ENCODE data around the gene CFAP97D1.

The CFAP97D1 gene

DNA sequence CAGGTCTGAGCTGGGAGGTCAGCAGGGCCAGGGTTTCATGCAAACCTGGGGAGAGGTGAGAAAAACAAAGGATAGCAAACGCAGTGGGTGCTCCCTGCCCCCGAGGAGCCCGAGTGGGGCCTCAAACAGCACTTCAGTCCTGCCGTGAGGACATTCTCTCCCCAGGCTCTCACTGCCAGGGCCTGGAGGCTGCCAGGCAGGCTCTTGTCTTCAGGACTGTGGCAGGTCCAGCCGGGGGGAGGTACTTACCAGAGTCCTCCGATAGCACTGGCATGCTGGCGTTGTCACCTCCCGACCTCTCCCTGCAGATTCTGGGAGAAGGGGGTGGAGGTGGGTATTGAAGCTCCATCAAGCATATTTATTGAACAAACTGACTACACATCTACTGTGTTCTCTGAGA is 51.4 kb downstream of the CFAP97D1 start:
- no peaks in the 10 kb centered on the region for H3F3A ChIP-seq (ENCODE audit: insufficient read depth)
- no peaks in the 10 kb centered on the region for H3K9me3 ChIP-seq (ENCODE audit: insufficient read depth, low read length)
- no peaks in the 10 kb centered on the region for H4K20me1 ChIP-seq (ENCODE audit: low read depth, low read length)
- no peaks in the 10 kb centered on the region for H3K9me2 ChIP-seq (replicated peaks; ENCODE audit: insufficient read depth, low read length)
- no peak for TF ChIP-seq EZH2phosphoT487 (conservative IDR thresholded peaks at IDR 0.05; ENCODE audit: low read length)
- TF ChIP-seq, protein P1, sequence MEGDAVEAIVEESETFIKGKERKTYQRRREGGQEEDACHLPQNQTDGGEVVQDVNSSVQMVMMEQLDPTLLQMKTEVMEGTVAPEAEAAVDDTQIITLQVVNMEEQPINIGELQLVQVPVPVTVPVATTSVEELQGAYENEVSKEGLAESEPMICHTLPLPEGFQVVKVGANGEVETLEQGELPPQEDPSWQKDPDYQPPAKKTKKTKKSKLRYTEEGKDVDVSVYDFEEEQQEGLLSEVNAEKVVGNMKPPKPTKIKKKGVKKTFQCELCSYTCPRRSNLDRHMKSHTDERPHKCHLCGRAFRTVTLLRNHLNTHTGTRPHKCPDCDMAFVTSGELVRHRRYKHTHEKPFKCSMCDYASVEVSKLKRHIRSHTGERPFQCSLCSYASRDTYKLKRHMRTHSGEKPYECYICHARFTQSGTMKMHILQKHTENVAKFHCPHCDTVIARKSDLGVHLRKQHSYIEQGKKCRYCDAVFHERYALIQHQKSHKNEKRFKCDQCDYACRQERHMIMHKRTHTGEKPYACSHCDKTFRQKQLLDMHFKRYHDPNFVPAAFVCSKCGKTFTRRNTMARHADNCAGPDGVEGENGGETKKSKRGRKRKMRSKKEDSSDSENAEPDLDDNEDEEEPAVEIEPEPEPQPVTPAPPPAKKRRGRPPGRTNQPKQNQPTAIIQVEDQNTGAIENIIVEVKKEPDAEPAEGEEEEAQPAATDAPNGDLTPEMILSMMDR (IDR thresholded peaks at IDR 0.05; ENCODE audit: insufficient read depth, low read length, poor library complexity, severe bottlenecking) = no peak
- H3K9ac ChIP-seq (ENCODE audit: low read length) = no peak overlapping the region
- H3K27ac ChIP-seq (ENCODE audit: low read depth, low read length) = no peak overlapping the region
- H3K4me2 ChIP-seq (ENCODE audit: low read depth, low read length, poor library complexity, severe bottlenecking) = no peak overlapping the region
- no peak overlapping the region for H3K4me3 ChIP-seq (ENCODE audit: insufficient read depth, low read length, poor library complexity, severe bottlenecking)
- no peaks in the 10 kb centered on the region for H3K27me3 ChIP-seq (ENCODE audit: low read length)
- no peaks in the 10 kb centered on the region for H3K79me2 ChIP-seq (ENCODE audit: insufficient read depth, low read length)
- H2AFZ ChIP-seq (ENCODE audit: low read depth, low read length, severe bottlenecking) = no peak overlapping the region
- H3K36me3 ChIP-seq (ENCODE audit: low read length) = no peaks in the 10 kb centered on the region

DNA sequence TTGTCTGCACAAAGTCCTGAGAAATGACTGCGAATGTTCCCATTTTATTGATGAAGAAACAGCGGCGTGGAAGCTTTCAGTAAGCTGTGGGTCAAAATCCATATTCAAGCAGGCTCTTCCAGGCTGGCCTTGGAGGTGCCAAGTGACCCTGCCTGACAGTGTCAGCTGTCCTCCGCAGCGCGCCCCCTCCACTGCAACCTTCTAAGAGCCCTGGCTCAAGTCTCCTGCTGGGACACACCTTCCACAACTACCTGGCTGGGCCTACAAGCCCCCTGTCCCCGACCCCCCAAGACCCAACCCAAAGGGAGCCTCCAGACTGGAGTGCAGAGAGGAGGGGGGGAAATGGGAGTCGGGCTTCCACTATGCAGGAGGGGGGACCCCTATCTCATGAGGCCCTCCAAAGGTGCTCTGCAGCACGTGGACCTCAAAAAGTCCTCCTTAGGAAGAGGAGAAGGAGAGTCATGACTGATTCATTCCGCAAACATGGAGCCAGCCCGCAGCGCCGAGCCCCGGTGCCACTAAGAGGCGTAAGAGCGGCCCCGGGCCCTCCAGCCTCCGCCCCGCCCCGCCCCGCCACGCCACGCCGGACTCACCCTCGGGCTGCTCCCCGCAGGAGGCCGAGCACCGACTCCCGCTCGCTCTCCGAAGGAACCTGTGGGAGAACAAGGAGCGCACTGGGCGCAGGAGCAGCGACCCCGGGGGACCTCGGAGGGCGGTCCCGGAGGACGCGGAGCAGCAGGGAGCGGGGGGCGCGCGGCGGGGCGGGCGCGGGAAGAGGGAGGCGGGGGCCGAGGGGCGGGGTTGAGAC is 52.1 kb downstream of the CFAP97D1 start:
- Histone ChIP-seq H3K27ac (ENCODE audit: low read depth, low read length) (no peak overlapping the region), H3K9ac (ENCODE audit: low read length) (no peak overlapping the region), H4K20me1 (ENCODE audit: low read depth, low read length) (no peaks in the 10 kb centered on the region), H3K9me2 (replicated peaks; ENCODE audit: insufficient read depth, low read length) (no peaks in the 10 kb centered on the region), H3K36me3 (ENCODE audit: low read length) (no peaks in the 10 kb centered on the region), H3K9me3 (ENCODE audit: insufficient read depth, low read length) (no peaks in the 10 kb centered on the region), H2AFZ (ENCODE audit: low read depth, low read length, severe bottlenecking) (no peak overlapping the region), H3K4me3 (ENCODE audit: insufficient read depth, low read length, poor library complexity, severe bottlenecking) (no peak overlapping the region), H3K27me3 (ENCODE audit: low read length) (no peaks in the 10 kb centered on the region), H3K79me2 (ENCODE audit: insufficient read depth, low read length) (no peaks in the 10 kb centered on the region), H3K4me2 (ENCODE audit: low read depth, low read length, poor library complexity, severe bottlenecking) (no peak overlapping the region), H3F3A (ENCODE audit: insufficient read depth) (no peaks in the 10 kb centered on the region)
- TF ChIP-seq EZH2phosphoT487 (conservative IDR thresholded peaks at IDR 0.05; ENCODE audit: low read length) = no peak
- TF ChIP-seq, protein P1 (IDR thresholded peaks at IDR 0.05; ENCODE audit: insufficient read depth, low read length, poor library complexity, severe bottlenecking) = no peak

DNA sequence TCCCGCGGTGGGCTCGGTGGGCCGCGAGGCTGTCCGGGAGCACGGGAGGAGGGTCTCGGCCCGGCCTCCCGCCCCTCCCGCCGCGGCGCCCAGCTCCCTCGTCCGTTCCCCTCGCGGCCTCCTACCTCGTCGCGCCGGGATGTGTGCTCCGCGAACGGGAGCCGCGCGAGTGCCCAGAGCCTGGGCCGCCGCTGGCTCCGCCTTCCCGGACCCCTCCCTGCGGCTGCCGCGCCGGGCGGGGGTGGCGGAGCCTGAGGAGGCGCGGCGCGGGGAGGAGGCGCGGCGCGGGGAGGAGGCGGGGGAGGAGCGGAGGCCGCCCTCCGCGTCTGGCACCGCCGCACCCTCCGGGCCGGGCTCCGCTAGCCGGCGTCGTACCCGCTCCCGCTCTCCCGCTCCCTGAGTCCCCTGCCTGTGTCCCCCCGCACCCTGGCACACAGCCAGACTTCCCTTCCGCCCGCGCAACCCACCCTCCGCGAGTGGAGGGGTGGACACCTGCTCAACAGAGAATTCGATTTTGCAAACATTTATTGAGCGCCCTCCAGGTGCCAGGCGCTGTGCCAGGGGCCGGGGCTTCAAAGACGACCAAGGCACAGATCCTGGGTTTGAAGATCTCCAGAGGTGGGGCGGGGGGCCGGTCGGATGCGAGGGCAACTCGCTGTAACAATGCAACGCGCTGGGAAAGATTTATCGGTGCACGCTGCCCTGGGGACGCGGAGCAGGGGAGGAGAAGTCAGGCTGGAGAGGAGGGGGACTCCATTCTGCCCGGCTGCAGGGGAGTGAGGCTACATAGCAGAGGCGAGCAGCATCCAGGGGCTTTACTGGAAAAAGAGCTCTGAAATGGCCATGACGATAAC is 53.0 kb downstream of the CFAP97D1 start, which contains the start of gene MPP3:
TSS of gene MPP3 (minus strand) at position 171 of the 854 bp plus-strand sequence. CDS start 1,240 bp downstream, outside the sequence.
- Histone ChIP-seq H3K79me2 (ENCODE audit: insufficient read depth, low read length) (no peaks in the 10 kb centered on the region), H3K27ac (ENCODE audit: low read depth, low read length) (no peak within 1 kb of the TSS), H4K20me1 (ENCODE audit: low read depth, low read length) (no peaks in the 10 kb centered on the region), H3K4me3 (ENCODE audit: insufficient read depth, low read length, poor library complexity, severe bottlenecking) (no peak within 1 kb of the TSS), H3F3A (ENCODE audit: insufficient read depth) (no peaks in the 10 kb centered on the region), H3K9ac (ENCODE audit: low read length) (no peak within 1 kb of the TSS), H3K9me3 (ENCODE audit: insufficient read depth, low read length) (no peaks in the 10 kb centered on the region), H2AFZ (ENCODE audit: low read depth, low read length, severe bottlenecking) (no peak within 1 kb of the TSS), H3K9me2 (replicated peaks; ENCODE audit: insufficient read depth, low read length) (no peaks in the 10 kb centered on the region), H3K36me3 (ENCODE audit: low read length) (no peaks in the 10 kb centered on the region), H3K27me3 (ENCODE audit: low read length) (no peaks in the 10 kb centered on the region), H3K4me2 (ENCODE audit: low read depth, low read length, poor library complexity, severe bottlenecking) (no peak within 1 kb of the TSS)
- TF ChIP-seq, protein P1 (IDR thresholded peaks at IDR 0.05; ENCODE audit: insufficient read depth, low read length, poor library complexity, severe bottlenecking) = no peak
- no peak for TF ChIP-seq EZH2phosphoT487 (conservative IDR thresholded peaks at IDR 0.05; ENCODE audit: low read length)
